Stomach (tissue), 9 donors: ENCODE measurements around the gene AFF1. TPM values are rescaled to one million over a fixed set of nuclear protein-coding genes. Genes with fewer than 3 reads are reported as not detected.

ENCODE experiments used
- DNase-seq, 2 donors: peaks; one replicate each; pipeline versions ENCODE4 v3.0.0 to v3.0.0-alpha.2; 2013 to 2019
- H3K27ac ChIP-seq, 5 donors: fragments of 200-600 bp in 4 of 5; sonication (generic) in 4 of 5; one replicate each; pipeline ENCODE4 v1.5.1; 2013 to 2019; ENCODE audit warnings: mild to moderate bottlenecking in 1 of 5, moderate library complexity in 1 of 5
- H3K27me3 ChIP-seq, 3 donors: fragments of 200-600 bp; sonication (generic); one replicate each; pipeline ENCODE4 v1.5.1; 2017 to 2019; ENCODE audit warnings: mixed run types in 1 of 3
- H3K36me3 ChIP-seq, 4 donors: fragments of 200-600 bp; sonication (generic); 1 replicate in 3 of 4; 2 replicates in 1 of 4; pipeline ENCODE4 v1.5.1; 2016 to 2019
- H3K4me1 ChIP-seq, 4 donors: fragments of 200-600 bp; sonication (generic); one replicate each; pipeline ENCODE4 v1.5.1; 2016 to 2019
- H3K4me3 ChIP-seq, 4 donors: fragments of 200-600 bp; sonication (generic) in 3 of 4; one replicate each; pipeline ENCODE4 v1.5.1; 2016 to 2019; ENCODE audit warnings: mild to moderate bottlenecking in 1 of 4
- H3K9me3 ChIP-seq, 4 donors: fragments of 200-600 bp; sonication (generic); one replicate each; pipeline ENCODE4 v1.5.1; 2016 to 2019
- CTCF ChIP-seq, 7 experiments: fragments of 450-650 bp in 4 of 7; fragments of 200-600 bp in 3 of 7; sonication (generic) in 3 of 7; IDR thresholded peaks; one replicate each; pipeline ENCODE4 v1.5.1; 2016 to 2019; ENCODE audit warnings: antibody characterized with exemption in 7 of 7, control low read depth in 2 of 7, mild to moderate bottlenecking in 1 of 7
- EP300 ChIP-seq: sonication (generic); formaldehyde crosslinking; IDR thresholded peaks from one replicate; pipeline ENCODE4 v1.6.1; 2017; ENCODE audit warnings: antibody characterized with exemption
- POLR2A ChIP-seq, 4 donors: fragments of 450-650 bp; IDR thresholded peaks; one replicate each; pipeline ENCODE4 v1.6.1; 2016; ENCODE audit warnings: antibody characterized with exemption in 4 of 4, control low read depth in 2 of 4, mild to moderate bottlenecking in 1 of 4, moderate library complexity in 1 of 4
- POLR2AphosphoS5 ChIP-seq, 3 donors: sonication (generic); formaldehyde crosslinking; IDR thresholded peaks; one replicate each; pipeline ENCODE4 v1.6.1; 2016; ENCODE audit warnings: antibody characterized with exemption in 3 of 3
- WGBS, 5 donors: extraction: QIAGEN DNeasy Blood & Tissue Kit in 3 of 5; methylation state at CpG; one replicate each; pipeline versions ENCODE4 v1.1.5 to v1.1.7; 2013 to 2018; 5-methylcytosine and 5-hydroxymethylcytosine counted together
- intact Hi-C: fragments of 100-400 bp; cut with DNase I; formaldehyde crosslinking; loops from one replicate; pipeline ENCODE4 v1.15.1; 2023; ENCODE audit warnings: low total_unique reads
- polyA plus RNA-seq, 3 donors: library from polyadenylated mRNA; stranded (reverse); fragments of 200-250 nt; gene quantifications; one replicate each; pipeline ENCODE4 v1.2.3, GENCODE V29; 2013
- total RNA-seq, 5 donors: library from RNA; depleted of rRNA; stranded (reverse); fragments of >200 nt; gene quantifications; one replicate each; pipeline versions ENCODE4 v1.1.0 to v1.2.3, GENCODE V29; 2014 to 2016
- donor health status: healthy with polysubstance abuse.
- donor health status: Bipolar disorder and iron deficiency.
- donor health status: healthy.

The AFF1 gene
- total and polyA plus RNA-seq, 8 donors = 6.9 to 177 (median 59.1) TPM

- intact Hi-C loops = no loop called here
- TF ChIP-seq CTCF (IDR thresholded peaks at IDR 0.05) = no peak
- TF ChIP-seq POLR2A (IDR thresholded peaks at IDR 0.05) = no peak
- no peak for TF ChIP-seq POLR2AphosphoS5 (IDR thresholded peaks at IDR 0.05)
- DNase-seq = no peak
- no peaks in the 10 kb centered on the region for H3K9me3 ChIP-seq
- H3K4me3 ChIP-seq = no peak overlapping the region
- no peaks in the 10 kb centered on the region for H3K36me3 ChIP-seq
- no peaks in the 10 kb centered on the region for H3K27me3 ChIP-seq
- WGBS, 5 donors = 48 to 61% (median 56%) methylated on average over 2 of the region's 2 CpGs
- H3K4me1 ChIP-seq = peaks cover 46 to 86% (median 67%) of the 10 kb centered on the region in 4 donors
- H3K27ac ChIP-seq = peak overlapping the region in 2 of 5 donors; percentile 36 to 66
Measured at GRCh38 chr4:87019898-87020297, 85.1 kb downstream of the AFF1 start.

GRCh38 chr4:87024201-87024600 is 89.4 kb downstream of the AFF1 start:
- DNase-seq = no peak
- Histone ChIP-seq H3K36me3 (no peaks in the 10 kb centered on the region), H3K4me3 (no peak overlapping the region), H3K4me1 (peaks cover 36 to 85% (median 59%) of the 10 kb centered on the region in 4 donors), H3K9me3 (no peaks in the 10 kb centered on the region), H3K27ac (peak overlapping the region in 1 of 5 donors; percentile 20), H3K27me3 (no peaks in the 10 kb centered on the region)
- WGBS, 5 donors = 73 to 90% (median 84%) methylated on average over 1 of the region's 1 CpG
- TF ChIP-seq POLR2A (IDR thresholded peaks at IDR 0.05) (no peak), EP300 (no peak), POLR2AphosphoS5 (IDR thresholded peaks at IDR 0.05) (no peak), CTCF (IDR thresholded peaks at IDR 0.05) (no peak)
- intact Hi-C loops = no loop called here

- 45 to 65% (median 49%) methylated on average over 5 of the region's 5 CpGs for WGBS, 5 donors
- intact Hi-C loops = no loop called here
Measured at GRCh38 chr4:87025023-87025613, 90.3 kb downstream of the AFF1 start.

GRCh38 chr4:87025614-87026041 is 90.8 kb downstream of the AFF1 start:
- Histone ChIP-seq H3K27me3 (no peaks in the 10 kb centered on the region), H3K36me3 (no peaks in the 10 kb centered on the region), H3K4me1 (peaks cover 42 to 90% (median 67%) of the 10 kb centered on the region in 4 donors), H3K27ac (peak overlapping the region in 3 of 5 donors; percentile 20 to 22 (median 21)), H3K9me3 (no peaks in the 10 kb centered on the region), H3K4me3 (no peak overlapping the region)
- TF ChIP-seq POLR2A (IDR thresholded peaks at IDR 0.05) = no peak
- TF ChIP-seq EP300 = no peak
- TF ChIP-seq CTCF (IDR thresholded peaks at IDR 0.05) = no peak
- TF ChIP-seq POLR2AphosphoS5 (IDR thresholded peaks at IDR 0.05) = no peak
- peak in 1 of 2 donors; percentile 71 for DNase-seq
- intact Hi-C loops = no loop called here
- WGBS, 5 donors = 54 to 81% (median 62%) methylated on average over 6 of the region's 6 CpGs

More at GRCh38 chr4:87025023-87025613, 90.3 kb downstream of the AFF1 start:
- no peaks in the 10 kb centered on the region for H3K36me3 ChIP-seq
- H3K27ac ChIP-seq = peak overlapping the region in 4 of 5 donors; percentile 17 to 22 (median 20)
- TF ChIP-seq POLR2A (IDR thresholded peaks at IDR 0.05) (no peak), CTCF (IDR thresholded peaks at IDR 0.05) (no peak)
- H3K27me3 ChIP-seq = no peaks in the 10 kb centered on the region
- DNase-seq = no peak
- peaks cover 36 to 85% (median 63%) of the 10 kb centered on the region in 4 donors for H3K4me1 ChIP-seq
- no peaks in the 10 kb centered on the region for H3K9me3 ChIP-seq
- no peak overlapping the region for H3K4me3 ChIP-seq
